Hepatocyte (in vitro differentiated cells): Measurements from ENCODE around the gene CHCHD6.

ENCODE experiments used
- EZH2 ChIP-seq: fragments of 200-600 bp; sonication (generic); IDR thresholded peaks from 2 replicates; pipeline ENCODE4 v1.6.1; 2016; ENCODE audit warnings: antibody characterized with exemption, mild to moderate bottlenecking, borderline replicate concordance
- EZH2phosphoT487 ChIP-seq: fragments of 200-600 bp; sonication (generic); IDR thresholded peaks from one replicate; pipeline ENCODE4 v1.6.1; 2018; ENCODE audit warnings: antibody characterized with exemption, mild to moderate bottlenecking, low read depth, moderate library complexity; ENCODE audit not compliant: unreplicated experiment, severe bottlenecking
- TF ChIP-seq, protein P1 (sequence below): fragments of 200-600 bp; sonication (generic); IDR thresholded peaks from 2 replicates; pipeline ENCODE4 v1.5.1; 2016; ENCODE audit warnings: antibody characterized with exemption, mild to moderate bottlenecking; ENCODE audit not compliant: poor library complexity

DNA sequence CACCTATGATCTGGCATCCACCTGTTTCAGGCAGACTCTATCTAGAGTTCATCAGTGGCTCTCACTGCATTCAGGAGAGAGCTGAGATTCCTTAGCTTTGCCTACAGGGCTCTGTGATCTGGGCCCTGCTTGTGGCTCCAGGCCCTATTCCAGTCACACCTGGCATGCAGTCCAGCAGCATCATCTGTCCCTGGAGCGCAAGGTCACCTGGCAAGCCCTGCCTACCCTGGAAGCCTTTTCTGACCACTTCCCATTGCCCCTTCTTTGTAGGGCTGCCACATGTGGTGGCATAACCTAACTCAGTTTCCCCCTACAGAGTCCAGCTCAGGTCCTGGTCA is 163.8 kb downstream of the CHCHD6 start:
- TF ChIP-seq, protein P1, sequence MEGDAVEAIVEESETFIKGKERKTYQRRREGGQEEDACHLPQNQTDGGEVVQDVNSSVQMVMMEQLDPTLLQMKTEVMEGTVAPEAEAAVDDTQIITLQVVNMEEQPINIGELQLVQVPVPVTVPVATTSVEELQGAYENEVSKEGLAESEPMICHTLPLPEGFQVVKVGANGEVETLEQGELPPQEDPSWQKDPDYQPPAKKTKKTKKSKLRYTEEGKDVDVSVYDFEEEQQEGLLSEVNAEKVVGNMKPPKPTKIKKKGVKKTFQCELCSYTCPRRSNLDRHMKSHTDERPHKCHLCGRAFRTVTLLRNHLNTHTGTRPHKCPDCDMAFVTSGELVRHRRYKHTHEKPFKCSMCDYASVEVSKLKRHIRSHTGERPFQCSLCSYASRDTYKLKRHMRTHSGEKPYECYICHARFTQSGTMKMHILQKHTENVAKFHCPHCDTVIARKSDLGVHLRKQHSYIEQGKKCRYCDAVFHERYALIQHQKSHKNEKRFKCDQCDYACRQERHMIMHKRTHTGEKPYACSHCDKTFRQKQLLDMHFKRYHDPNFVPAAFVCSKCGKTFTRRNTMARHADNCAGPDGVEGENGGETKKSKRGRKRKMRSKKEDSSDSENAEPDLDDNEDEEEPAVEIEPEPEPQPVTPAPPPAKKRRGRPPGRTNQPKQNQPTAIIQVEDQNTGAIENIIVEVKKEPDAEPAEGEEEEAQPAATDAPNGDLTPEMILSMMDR, result no peak
- TF ChIP-seq EZH2 (no peak), EZH2phosphoT487 (no peak)
